HG02970 (cell line): Measurements from ENCODE around the gene ZDHHC1.
"Not testable (repeated sequence)": the region's sequence is repeated elsewhere in the genome, so short reads cannot be mapped to it uniquely, and the experiment has no call there.

Experiments
- ATAC-seq: cut with Tn5 transposase; IDR thresholded peaks from one replicate; pipeline ENCODE4 v1.9.1; 2021; ENCODE audit warnings: mild to moderate bottlenecking, moderate library complexity, moderate number of reproducible peaks; ENCODE audit not compliant: unreplicated experiment, low FRiP score

ZDHHC1 gene

DNA sequence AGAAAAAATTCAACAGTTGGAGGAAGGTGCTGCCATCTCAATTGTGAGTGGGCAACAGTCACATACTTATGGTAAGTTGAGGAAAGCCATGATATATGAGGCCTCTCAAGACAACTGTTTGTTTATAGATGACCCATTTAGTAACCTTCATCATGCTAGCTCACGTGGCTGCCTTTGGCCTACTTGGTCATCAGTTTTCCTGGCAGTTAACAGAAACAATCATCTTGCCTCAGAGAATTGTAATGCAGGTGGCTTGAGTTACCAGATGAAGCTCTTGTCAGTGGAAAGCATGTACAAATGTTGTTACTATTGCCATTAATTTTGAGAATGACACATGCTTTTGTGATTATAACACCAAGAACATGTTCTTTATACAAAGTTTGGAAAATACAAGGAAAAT, 37.6 kb downstream of the ZDHHC1 start:
- no peak for ATAC-seq

DNA sequence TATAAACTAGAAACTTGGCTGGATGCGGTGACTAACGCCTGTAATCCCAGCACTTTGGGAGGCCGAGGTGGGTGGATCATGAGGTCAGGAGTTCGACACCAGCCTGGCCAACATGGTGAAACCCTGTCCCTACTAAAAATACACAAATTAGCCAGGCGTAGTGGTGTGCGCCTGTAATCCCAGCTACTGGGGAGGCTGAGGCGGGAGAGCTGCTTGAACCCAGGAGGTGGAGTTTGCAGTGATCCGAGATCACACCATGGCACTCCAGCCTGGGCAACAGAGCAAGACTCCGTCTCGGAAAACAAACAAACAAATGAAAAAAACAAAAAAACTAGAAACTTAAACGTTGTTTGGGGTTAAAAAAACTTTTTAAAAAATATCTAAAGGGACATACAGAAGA, 40.3 kb downstream of the ZDHHC1 start:
- not testable (repeated sequence) for ATAC-seq

DNA sequence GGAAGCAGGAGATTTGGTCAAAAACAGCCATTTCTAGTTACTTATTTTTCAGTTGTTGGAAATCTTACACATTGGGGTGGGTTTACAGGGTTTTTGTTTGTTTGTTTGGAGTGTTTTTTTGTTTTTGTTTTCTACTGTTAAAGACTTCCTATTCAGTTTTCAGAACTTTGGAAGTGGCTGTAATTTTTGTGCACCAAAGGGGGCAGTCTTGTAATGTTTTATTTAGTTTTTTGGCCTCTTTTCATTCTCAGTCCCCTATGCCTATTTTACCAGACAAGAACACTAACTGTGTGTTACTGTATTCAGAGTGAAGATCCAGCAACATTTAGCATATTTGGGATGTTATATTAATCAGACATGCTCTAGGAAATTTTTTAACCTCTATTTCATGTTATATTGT, 43.6 kb downstream of the ZDHHC1 start:
- no peak for ATAC-seq

DNA sequence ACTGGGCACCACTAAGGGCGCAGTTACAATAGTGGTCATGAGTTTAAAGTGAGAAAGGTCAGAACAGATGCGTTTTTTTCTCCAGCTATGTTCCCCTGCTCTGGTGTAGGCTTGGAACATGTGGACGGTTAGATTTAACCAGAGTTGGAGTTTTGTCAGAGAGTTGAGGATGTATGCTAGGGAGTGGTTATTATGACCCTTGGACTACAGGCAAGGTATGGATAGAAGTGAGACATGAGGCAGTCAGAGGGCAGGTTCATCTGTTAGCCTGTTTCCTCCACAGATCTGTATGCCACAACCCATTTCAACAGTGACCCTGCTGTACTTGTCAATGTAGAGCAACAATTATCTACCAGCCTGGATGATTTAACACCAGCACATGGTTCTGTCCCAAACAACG, 45.6 kb downstream of the ZDHHC1 start:
- no peak for ATAC-seq

- no peak for ATAC-seq
Observed at GRCh38 chr16:67364600-67365235, 51.6 kb downstream of the ZDHHC1 start.

DNA sequence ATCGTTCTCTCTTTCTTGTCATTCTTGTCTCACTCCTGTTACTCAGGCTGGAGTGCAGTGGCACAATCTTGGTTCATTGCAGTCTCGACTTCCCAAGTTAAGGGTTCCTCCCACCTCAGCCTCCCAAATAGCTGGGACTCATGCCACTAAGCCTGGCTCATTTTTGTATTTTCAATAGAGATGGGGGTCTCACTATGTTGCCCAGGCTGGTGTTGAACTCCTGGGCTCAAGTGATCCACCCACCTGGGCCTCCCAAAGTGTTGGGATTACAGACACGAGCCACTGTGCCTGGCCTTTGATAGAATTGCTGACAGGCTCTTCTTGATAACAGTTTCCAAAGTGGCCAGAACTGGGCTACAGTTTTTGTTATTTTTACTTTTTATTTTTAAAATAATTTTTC, 55.2 kb downstream of the ZDHHC1 start:
- ATAC-seq = no peak

GRCh38 chr16:67359540-67360269, 56.6 kb downstream of the ZDHHC1 start:
- ATAC-seq = not testable (repeated sequence)

- no peak for ATAC-seq
Observed at GRCh38 chr16:67357561-67357960, 58.7 kb downstream of the ZDHHC1 start.

- no peak for ATAC-seq
Observed at GRCh38 chr16:67356396-67356795, 59.9 kb downstream of the ZDHHC1 start.

GRCh38 chr16:67352463-67352862, 63.8 kb downstream of the ZDHHC1 start:
- ATAC-seq = not testable (repeated sequence)

DNA sequence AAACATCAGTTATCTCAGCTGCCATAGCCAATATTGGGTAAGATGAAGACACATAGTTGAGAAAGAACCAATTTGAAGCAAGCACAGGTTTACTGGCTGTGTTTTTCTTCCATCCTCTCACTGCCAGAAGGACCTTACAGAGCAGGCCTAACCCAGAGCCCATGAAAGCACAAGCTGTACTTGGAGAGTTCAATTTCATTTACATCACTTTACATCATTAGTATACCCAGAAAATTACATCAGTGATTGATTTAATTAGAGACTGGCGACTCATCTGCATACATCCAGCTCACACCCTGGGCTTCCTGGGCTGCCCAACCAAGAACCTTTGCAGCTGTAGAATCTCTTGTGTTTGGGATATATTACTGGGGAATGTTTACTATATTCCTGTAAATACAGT, 66.0 kb downstream of the ZDHHC1 start:
- ATAC-seq = no peak

DNA sequence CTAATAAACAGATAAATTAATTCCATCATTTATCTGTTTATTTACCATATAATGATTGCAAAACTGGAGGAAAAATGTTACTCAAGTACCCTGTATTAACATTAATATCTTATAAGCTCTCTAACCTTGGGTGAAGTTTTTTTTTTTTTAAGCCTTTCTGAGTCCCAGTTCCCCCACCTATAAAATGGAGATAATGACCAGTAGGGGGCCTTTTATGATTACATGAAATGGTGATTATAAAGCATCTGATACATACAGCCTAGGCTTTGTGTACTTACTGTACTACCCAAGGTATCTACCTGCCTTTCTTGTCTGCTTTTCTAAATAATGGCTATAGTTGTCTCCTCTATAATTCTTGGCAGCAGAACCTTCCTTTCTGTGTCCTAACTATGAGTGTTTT, 67.1 kb downstream of the ZDHHC1 start:
- no peak for ATAC-seq

- ATAC-seq = no peak
Observed at GRCh38 chr16:67346341-67346740, 69.9 kb downstream of the ZDHHC1 start.

- no peak for ATAC-seq
Observed at GRCh38 chr16:67345401-67345800, 70.9 kb downstream of the ZDHHC1 start.
